K562 (cell line): ENCODE results near the gene WIPF1. TPM values are rescaled to one million over a fixed set of nuclear protein-coding genes. Genes with fewer than 3 reads are reported as not detected.
A peak's percentile ranks its signal among the peaks of the same experiment; 100 is the strongest.

ENCODE experiments used
- BHLHE40 ChIP-seq: IDR thresholded peaks from 2 replicates; pipeline ENCODE4 v1.6.1; 2011; ENCODE audit warnings: low read length, improper control_type of control experiment
- DACH1 ChIP-seq: fragments of 450-650 bp; IDR thresholded peaks from 2 replicates; pipeline ENCODE4 v1.6.1; 2018; ENCODE audit not compliant: partially characterized antibody
- FIP1L1 ChIP-seq: fragments of 200-400 bp; formaldehyde crosslinking; IDR thresholded peaks from 2 replicates; pipeline ENCODE4 v1.6.1; 2018; ENCODE audit warnings: mild to moderate bottlenecking, low read depth, low read length; ENCODE audit not compliant: poor library complexity, severe bottlenecking
- GABPA ChIP-seq: fragments of 200-800 bp; sonication (Bioruptor generic); conservative IDR thresholded peaks from 2 replicates; pipeline ENCODE4 v1.6.1; 2016; ENCODE audit warnings: low read depth, missing genetic modification characterization, missing compliant biosample characterization
- GATAD2A ChIP-seq: fragments of 450-650 bp; IDR thresholded peaks from 2 replicates; pipeline ENCODE4 v1.6.1; 2017
- KDM2B ChIP-seq: fragments of 250-450 bp; sonication (Bioruptor Pico); IDR thresholded peaks from 2 replicates; pipeline ENCODE4 v1.8.0; 2021; ENCODE audit warnings: mild to moderate bottlenecking, moderate library complexity
- LEF1 ChIP-seq: fragments of 450-650 bp; IDR thresholded peaks from 2 replicates; pipeline ENCODE4 v1.6.1; 2016; ENCODE audit warnings: mild to moderate bottlenecking
- MBD1 ChIP-seq: fragments of 250-450 bp; sonication (Bioruptor Pico); IDR thresholded peaks from 2 replicates; pipeline ENCODE4 v1.8.0; 2022; ENCODE audit warnings: inconsistent platforms
- MED1 ChIP-seq: sonication (generic); formaldehyde crosslinking; IDR thresholded peaks from 2 replicates; pipeline ENCODE4 v1.8.1; 2023; ENCODE audit warnings: missing genetic modification reagents, borderline replicate concordance
- NRF1 ChIP-seq, 2 experiments: fragments of 450-650 bp; IDR thresholded peaks in 1 of 2; conservative IDR thresholded peaks in 1 of 2; 2 replicates each; pipeline ENCODE4 v1.6.1; 2014; ENCODE audit warnings: mild to moderate bottlenecking in 2 of 2
- RBBP5 ChIP-seq: fragments of 200-600 bp; sonication (generic); IDR thresholded peaks from 2 replicates; pipeline ENCODE4 v1.6.1; 2012; ENCODE audit warnings: borderline replicate concordance, mild to moderate bottlenecking, low read length, control low read depth, inconsistent platforms; ENCODE audit not compliant: insufficient read depth, poor library complexity, severe bottlenecking
- SRSF9 ChIP-seq: fragments of 200-400 bp; formaldehyde crosslinking; IDR thresholded peaks from 2 replicates; pipeline ENCODE4 v1.6.1; 2017; ENCODE audit warnings: low read depth, low read length, borderline replicate concordance
- TCF3 ChIP-seq: sonication (generic); formaldehyde crosslinking; IDR thresholded peaks from 2 replicates; pipeline ENCODE4 v1.4.0; 2020; ENCODE audit warnings: mild to moderate bottlenecking, missing genetic modification reagents
- TEAD4 ChIP-seq, 2 experiments: sonication (generic) in 1 of 2; formaldehyde crosslinking in 1 of 2; IDR thresholded peaks; 2 replicates each; pipeline versions ENCODE4 v1.6.1 to v1.8.0; 2012 to 2022; ENCODE audit warnings: borderline replicate concordance in 1 of 2, inconsistent platforms in 1 of 2, low read length in 1 of 2, mild to moderate bottlenecking in 1 of 2, missing genetic modification reagents in 1 of 2
- THRAP3 ChIP-seq: fragments of 450-650 bp; IDR thresholded peaks from 2 replicates; pipeline ENCODE4 v1.6.1; 2016; ENCODE audit warnings: mild to moderate bottlenecking, inconsistent platforms, borderline replicate concordance
- ZNF695 ChIP-seq: fragments of 450-650 bp; formaldehyde crosslinking; IDR thresholded peaks from 2 replicates; pipeline ENCODE4 v1.4.0; 2020; ENCODE audit warnings: mild to moderate bottlenecking, moderate library complexity
- polyA plus RNA-seq, 8 experiments: library from polyadenylated mRNA; depleted of rRNA in 4 of 8; stranded (reverse) in 5 of 8; unstranded in 3 of 8; fragments of >200 nt; fragmentation: Nextera tagmentation in 2 of 8; fragmentation: Illumina TruSeq in 1 of 8; extraction: Ambion mirVana in 2 of 8; extraction: Trizol in 1 of 8; gene quantifications; 2 replicates each; pipeline versions ENCODE4 v1.2.1 to v1.2.3, GENCODE V29; 2011 to 2014; ENCODE audit warnings: inconsistent platforms in 1 of 8, missing spikeins in 1 of 8
- total RNA-seq, 7 experiments: library from RNA; depleted of rRNA in 6 of 7; stranded (reverse); fragments of >200 nt in 6 of 7; fragmentation: Illumina TruSeq in 2 of 7; extraction: Trizol in 2 of 7; gene quantifications; 2 replicates each; pipeline versions ENCODE4 v1.2.1 to v1.2.3, GENCODE V29; 2011 to 2021; ENCODE audit warnings: low replicate concordance in 1 of 7
- TF ChIP-seq, protein P1 (sequence below), 2 experiments: fragments of 450-650 bp; formaldehyde crosslinking in 1 of 2; IDR thresholded peaks; 2 replicates each; pipeline versions ENCODE4 v1.4.0 to v1.6.1; 2014 to 2020; ENCODE audit warnings: mild to moderate bottlenecking in 2 of 2, borderline replicate concordance in 1 of 2, low read depth in 1 of 2

WIPF1 gene
- total and polyA plus RNA-seq, 9 of the 15 experiments (the other 6 are each of a cell fraction or from before 2014, with no cell fraction given) = 0.54 to 4.9 (median 2.4) TPM

DNA sequence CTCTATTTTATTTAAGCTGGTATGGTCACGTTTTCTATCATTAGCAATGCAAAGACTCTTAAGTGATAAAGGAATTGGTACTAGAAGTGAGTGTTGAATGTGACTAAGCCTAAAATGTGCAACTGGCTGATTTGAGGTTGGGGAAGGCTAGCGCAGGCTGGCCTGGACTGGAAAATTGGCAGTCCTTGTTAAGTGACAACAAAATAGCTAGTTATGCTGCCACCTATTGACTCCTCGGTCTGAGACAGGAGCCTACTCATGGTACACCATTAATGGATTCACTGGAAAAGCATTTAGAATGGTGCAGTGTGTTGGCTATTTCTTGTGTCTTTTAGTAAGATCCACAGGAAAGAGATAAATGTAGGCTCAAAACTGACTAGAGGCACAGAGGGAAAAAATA is 5.7 kb upstream of the WIPF1 start (continued):
- TF ChIP-seq GATAD2A (no peak), THRAP3 (no peak), MED1 (CRISPR knock-in tag) (no peak), NRF1 (conservative IDR thresholded peaks at IDR 0.05 in 1 of 2, IDR thresholded peaks at IDR 0.05 in 1 of 2) (peak in 1 of 2 experiments; percentile 42; a peak in 1 of 4 replicates), GABPA (tag) (no peak), BHLHE40 (peak; percentile 40; the same call in 1 of the 2 replicates), FIP1L1 (no peak), LEF1 (0 out of 2 replicates have a peak, but pooled peaks have one; percentile 16), KDM2B (no peak), TCF3 (peak; percentile 62), DACH1 (no peak), SRSF9 (no peak), RBBP5 (no peak), TEAD4 (IDR thresholded peaks at IDR 0.05; ENCODE audit: low read length) (peak; percentile 41; the same call in 1 of the 2 replicates), TEAD4 (CRISPR knock-in tag; IDR thresholded peaks at IDR 0.05; ENCODE audit: borderline replicate concordance) (no peak), ZNF695 (CRISPR knock-in tag) (no peak), MBD1 (CRISPR knock-in tag) (no peak)
- TF ChIP-seq, protein P1, sequence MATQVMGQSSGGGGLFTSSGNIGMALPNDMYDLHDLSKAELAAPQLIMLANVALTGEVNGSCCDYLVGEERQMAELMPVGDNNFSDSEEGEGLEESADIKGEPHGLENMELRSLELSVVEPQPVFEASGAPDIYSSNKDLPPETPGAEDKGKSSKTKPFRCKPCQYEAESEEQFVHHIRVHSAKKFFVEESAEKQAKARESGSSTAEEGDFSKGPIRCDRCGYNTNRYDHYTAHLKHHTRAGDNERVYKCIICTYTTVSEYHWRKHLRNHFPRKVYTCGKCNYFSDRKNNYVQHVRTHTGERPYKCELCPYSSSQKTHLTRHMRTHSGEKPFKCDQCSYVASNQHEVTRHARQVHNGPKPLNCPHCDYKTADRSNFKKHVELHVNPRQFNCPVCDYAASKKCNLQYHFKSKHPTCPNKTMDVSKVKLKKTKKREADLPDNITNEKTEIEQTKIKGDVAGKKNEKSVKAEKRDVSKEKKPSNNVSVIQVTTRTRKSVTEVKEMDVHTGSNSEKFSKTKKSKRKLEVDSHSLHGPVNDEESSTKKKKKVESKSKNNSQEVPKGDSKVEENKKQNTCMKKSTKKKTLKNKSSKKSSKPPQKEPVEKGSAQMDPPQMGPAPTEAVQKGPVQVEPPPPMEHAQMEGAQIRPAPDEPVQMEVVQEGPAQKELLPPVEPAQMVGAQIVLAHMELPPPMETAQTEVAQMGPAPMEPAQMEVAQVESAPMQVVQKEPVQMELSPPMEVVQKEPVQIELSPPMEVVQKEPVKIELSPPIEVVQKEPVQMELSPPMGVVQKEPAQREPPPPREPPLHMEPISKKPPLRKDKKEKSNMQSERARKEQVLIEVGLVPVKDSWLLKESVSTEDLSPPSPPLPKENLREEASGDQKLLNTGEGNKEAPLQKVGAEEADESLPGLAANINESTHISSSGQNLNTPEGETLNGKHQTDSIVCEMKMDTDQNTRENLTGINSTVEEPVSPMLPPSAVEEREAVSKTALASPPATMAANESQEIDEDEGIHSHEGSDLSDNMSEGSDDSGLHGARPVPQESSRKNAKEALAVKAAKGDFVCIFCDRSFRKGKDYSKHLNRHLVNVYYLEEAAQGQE (IDR thresholded peaks at IDR 0.05; ENCODE audit: borderline replicate concordance) = peak; percentile 97
- TF ChIP-seq, protein P1 (CRISPR knock-in tag; IDR thresholded peaks at IDR 0.05; ENCODE audit: low read depth) = no peak
